HCT116 (cell line): ENCODE measurements around the gene DCTN4. TPM values are rescaled to one million over a fixed set of nuclear protein-coding genes. Genes with fewer than 3 reads are reported as not detected.

ENCODE experiments used
- ATAC-seq: fragments of 200-7000 bp; cut with Tn5 transposase; 2 replicates; pipeline ENCODE4 v1.9.1; 2020; ENCODE audit warnings: mild to moderate bottlenecking, moderate library complexity
- BruUV-seq: library from RNA; stranded (reverse); fragments of 400-500 nt; replicated peaks from 2 replicates; lab custom pipeline; 2021; lab: Mats Ljungman, UMichigan
- CTCF ChIA-PET: fragments of 300-600 bp; sonication (Branson Sonifier 250); formaldehyde crosslinking; loops from one replicate; lab custom pipeline; 2021; ENCODE audit warnings: antibody characterized with exemption; lab: Charles Lee
- POLR2A ChIA-PET: fragments of 300-600, 350-600 bp; sonication (Branson Sonifier 250); formaldehyde crosslinking; loops from one replicate; lab custom pipeline; 2021; ENCODE audit warnings: antibody characterized with exemption; lab: Charles Lee
- RAD21 ChIA-PET, 2 experiments: fragments of 300-600 bp; sonication (Branson Sonifier 250); formaldehyde crosslinking; loops; one replicate each; lab custom pipeline; 2023; ENCODE audit warnings: low total read pairs in 2 of 2; ENCODE audit not compliant: uncharacterized antibody in 2 of 2, unreplicated experiment in 2 of 2, low non-redundant PET in 1 of 2; lab: Charles Lee
- DNase-seq: peaks from one replicate; pipeline ENCODE4 v3.0.0-alpha.2; 2010; ENCODE audit warnings: low read depth, low spot score
- H2AFZ ChIP-seq: fragments of 200-600 bp; shearing (Covaris generic), sonication (generic); 2 replicates; pipeline ENCODE4 v1.6.1; 2017; ENCODE audit warnings: low read depth, mixed run types, mixed read lengths, antibody characterized with exemption, low read length; ENCODE audit not compliant: poor library complexity, severe bottlenecking
- H3K27ac ChIP-seq: 2 replicates; pipeline ENCODE4 v1.5.1; 2012; ENCODE audit warnings: low read depth, low read length
- H3K27me3 ChIP-seq: fragments of 200-600 bp; sonication (generic); 2 replicates; pipeline ENCODE4 v1.6.1; 2016; ENCODE audit warnings: mixed run types, low read length, mixed read lengths; ENCODE audit not compliant: insufficient read depth
- H3K36me3 ChIP-seq, 2 experiments: fragments of 200-500 bp in 1 of 2; fragments of 200-600 bp in 1 of 2; sonication (Bioruptor generic) in 1 of 2; sonication (generic) in 1 of 2; 2 replicates each; pipeline versions ENCODE4 v1.5.1 to v1.6.1; 2014 to 2016; ENCODE audit warnings: low read length in 2 of 2, inconsistent platforms in 1 of 2, mixed read lengths in 1 of 2, mixed run types in 1 of 2; ENCODE audit not compliant: insufficient read depth in 2 of 2, control insufficient read depth in 1 of 2
- H3K4me1 ChIP-seq, 2 experiments: fragments of 200-600 bp in 1 of 2; sonication (generic) in 1 of 2; 2 replicates each; pipeline versions ENCODE4 v1.5.1 to v1.6.1; 2012 to 2017; ENCODE audit warnings: low read length in 2 of 2, inconsistent platforms in 1 of 2, mild to moderate bottlenecking in 1 of 2, mixed read lengths in 1 of 2, mixed run types in 1 of 2, moderate library complexity in 1 of 2; ENCODE audit not compliant: insufficient read depth in 2 of 2, control insufficient read depth in 1 of 2
- H3K4me2 ChIP-seq: fragments of 200-600 bp; sonication (generic); 2 replicates; pipeline ENCODE4 v1.6.1; 2017; ENCODE audit warnings: mixed run types, low read length, mixed read lengths
- H3K4me3 ChIP-seq, 2 experiments: fragments of 200-600 bp in 1 of 2; sonication (generic) in 1 of 2; replicated peaks in 1 of 2; 2 replicates each; pipeline ENCODE4 v1.5.1; 2011 to 2016; ENCODE audit warnings: low read length in 2 of 2, control low read depth in 1 of 2, low read depth in 1 of 2, mild to moderate bottlenecking in 1 of 2, mixed read lengths in 1 of 2, mixed run types in 1 of 2
- H3K79me2 ChIP-seq: fragments of 200-600 bp; sonication (generic); 2 replicates; pipeline ENCODE4 v1.6.1; 2017; ENCODE audit warnings: mild to moderate bottlenecking, mixed run types, low read length, moderate library complexity, mixed read lengths; ENCODE audit not compliant: insufficient read depth
- H3K9ac ChIP-seq: fragments of 200-600 bp; sonication (generic); 2 replicates; pipeline ENCODE4 v1.6.1; 2016; ENCODE audit warnings: low read length, mixed read lengths
- H3K9me2 ChIP-seq: fragments of 200-600 bp; sonication (generic), shearing (Covaris generic); 2 replicates; pipeline ENCODE4 v1.6.1; 2017; ENCODE audit warnings: mixed run types, mild to moderate bottlenecking, moderate library complexity; ENCODE audit not compliant: insufficient read depth
- H3K9me3 ChIP-seq, 2 experiments: fragments of 200-500 bp in 1 of 2; fragments of 200-600 bp in 1 of 2; sonication (Bioruptor generic) in 1 of 2; sonication (generic) in 1 of 2; 2 replicates each; pipeline ENCODE4 v1.6.1; 2014 to 2017; ENCODE audit warnings: low read length in 2 of 2, mixed read lengths in 2 of 2, inconsistent platforms in 1 of 2, low read depth in 1 of 2, mild to moderate bottlenecking in 1 of 2, mixed run types in 1 of 2, moderate library complexity in 1 of 2; ENCODE audit not compliant: control insufficient read depth in 1 of 2, insufficient read depth in 1 of 2
- H4K20me1 ChIP-seq: fragments of 200-600 bp; sonication (generic), shearing (Covaris generic); 2 replicates; pipeline ENCODE4 v1.6.1; 2017; ENCODE audit warnings: mixed run types, mild to moderate bottlenecking, moderate library complexity; ENCODE audit not compliant: insufficient read depth
- CEBPB ChIP-seq: IDR thresholded peaks from 2 replicates; pipeline ENCODE4 v1.6.1; 2012; ENCODE audit warnings: low read depth
- EGR1 ChIP-seq: IDR thresholded peaks from 2 replicates; pipeline ENCODE4 v1.6.1; 2012; ENCODE audit warnings: low read depth
- ELF1 ChIP-seq: IDR thresholded peaks from 2 replicates; pipeline ENCODE4 v1.6.1; 2012; ENCODE audit warnings: low read depth, borderline replicate concordance
- EZH2 ChIP-seq: fragments of 200-600 bp; sonication (generic); IDR thresholded peaks from 2 replicates; pipeline ENCODE4 v1.6.1; 2017; ENCODE audit warnings: antibody characterized with exemption, mixed run types
- EZH2phosphoT487 ChIP-seq: fragments of 200-600 bp; IDR thresholded peaks from 2 replicates; pipeline ENCODE4 v1.6.1; 2018; ENCODE audit warnings: antibody characterized with exemption, borderline replicate concordance
- JUND ChIP-seq: IDR thresholded peaks from 2 replicates; pipeline ENCODE4 v1.6.1; 2012
- POLR2A ChIP-seq: IDR thresholded peaks from 2 replicates; pipeline ENCODE4 v1.7.0; 2011; ENCODE audit warnings: borderline replicate concordance; ENCODE audit not compliant: insufficient read depth, insufficient read length; ENCODE audit errors: extremely low read depth
- POLR2AphosphoS5 ChIP-seq: IDR thresholded peaks from 2 replicates; pipeline ENCODE4 v1.6.1; 2011; ENCODE audit warnings: mild to moderate bottlenecking, low read depth, low read length, moderate library complexity
- SIN3A ChIP-seq: IDR thresholded peaks from 2 replicates; pipeline ENCODE4 v1.6.1; 2012; ENCODE audit warnings: low read depth
- SP1 ChIP-seq: IDR thresholded peaks from 2 replicates; pipeline ENCODE4 v1.6.1; 2012; ENCODE audit warnings: low read depth
- TCF7L2 ChIP-seq: IDR thresholded peaks from 2 replicates; pipeline ENCODE4 v1.7.0; 2011; ENCODE audit warnings: borderline replicate concordance, inconsistent platforms; ENCODE audit not compliant: insufficient read depth, insufficient read length; ENCODE audit errors: extremely low read depth
- YY1 ChIP-seq: IDR thresholded peaks from 2 replicates; pipeline ENCODE4 v1.6.1; 2011; ENCODE audit warnings: low read length, low read depth, moderate library complexity, mild to moderate bottlenecking; ENCODE audit not compliant: insufficient replicate concordance; ENCODE audit errors: extremely low read depth
- ZFX ChIP-seq: fragments of 450-650 bp; IDR thresholded peaks from 2 replicates; pipeline ENCODE4 v1.6.1; 2017
- ZNF274 ChIP-seq: fragments of 200-500 bp; sonication (Bioruptor generic); IDR thresholded peaks from 2 replicates; pipeline ENCODE4 v1.6.1; 2014; ENCODE audit warnings: mild to moderate bottlenecking, low read depth, low read length, inconsistent platforms
- intact Hi-C: fragments of 100-400 bp; cut with micrococcal nuclease; formaldehyde crosslinking; loops from 2 replicates; pipeline ENCODE4 v1.10.0; 2022
- total RNA-seq: library from RNA; stranded (reverse); gene quantifications from one replicate; pipeline ENCODE4 v1.2.1, GENCODE V29; 2021; ENCODE audit not compliant: unreplicated experiment
- TF ChIP-seq, protein P1 (sequence below): IDR thresholded peaks from 2 replicates; pipeline ENCODE4 v1.6.1; 2012
- TF ChIP-seq, protein P2 (sequence below), 3 experiments: fragments of 200-600 bp in 1 of 3; sonication (generic) in 1 of 3; IDR thresholded peaks in 2 of 3; conservative IDR thresholded peaks in 1 of 3; 2 replicates each; pipeline ENCODE4 v1.5.1; 2012 to 2017; ENCODE audit warnings: low read depth in 2 of 3, low read length in 2 of 3, antibody characterized with exemption in 1 of 3, borderline replicate concordance in 1 of 3, control low read depth in 1 of 3, mild to moderate bottlenecking in 1 of 3, mixed read lengths in 1 of 3, mixed run types in 1 of 3, moderate library complexity in 1 of 3; ENCODE audit not compliant: insufficient read depth in 1 of 3
- TF ChIP-seq, protein P3 (sequence below): IDR thresholded peaks from 2 replicates; pipeline ENCODE4 v1.6.1; 2012

Gene DCTN4
- total RNA-seq, 1 experiment from 2014 or later: 78.8 TPM

DNA sequence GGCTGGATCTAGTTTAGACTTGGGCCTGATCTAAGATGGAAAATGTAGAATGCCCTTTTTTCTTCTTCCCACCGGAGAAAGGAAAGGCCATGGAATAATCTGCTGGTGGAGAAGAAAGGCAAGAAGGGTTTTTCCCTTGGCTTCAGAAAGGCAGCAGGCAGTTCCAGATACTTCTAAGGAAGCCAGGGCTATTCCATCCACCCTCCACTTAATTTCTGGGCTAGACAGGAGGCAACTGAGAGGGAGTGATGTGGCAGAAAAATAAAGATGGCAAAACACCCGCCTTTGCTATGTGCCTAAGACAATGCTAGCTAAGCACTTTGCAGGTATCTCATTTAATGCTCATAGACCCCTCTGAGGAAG lies 87.9 kb downstream of the DCTN4 start:
- no peak overlapping the region for H3K4me2 ChIP-seq

DNA sequence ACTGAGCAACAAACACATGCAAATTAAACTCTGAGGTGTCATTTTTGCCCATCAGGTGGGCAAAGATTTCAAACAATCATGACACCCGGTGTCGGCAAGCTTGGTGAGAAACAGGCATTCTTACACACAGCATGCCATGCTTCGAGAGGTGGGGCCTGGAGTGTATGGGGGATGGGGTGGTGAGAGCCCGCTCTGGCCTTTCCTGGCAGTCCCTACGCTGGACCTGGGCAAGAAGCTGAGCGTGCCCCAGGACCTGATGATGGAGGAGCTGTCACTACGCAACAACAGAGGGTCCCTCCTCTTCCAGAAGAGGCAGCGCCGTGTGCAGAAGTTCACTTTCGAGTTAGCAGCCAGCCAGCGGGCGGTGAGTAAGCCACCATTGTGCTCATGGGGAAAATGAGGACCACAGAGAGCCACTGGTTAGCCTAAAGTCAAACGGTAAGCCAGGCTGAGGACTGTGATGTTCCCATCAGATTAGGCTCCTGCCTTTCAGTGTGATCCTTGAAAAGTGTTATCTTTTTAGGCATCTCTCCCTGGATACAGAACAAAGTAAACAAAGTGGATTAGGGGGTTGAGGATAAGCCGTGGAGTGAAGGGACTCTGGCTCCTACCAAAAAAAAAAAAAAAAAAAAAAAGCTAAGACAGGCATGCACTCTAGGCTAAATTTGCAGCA lies 88.4 kb downstream of the DCTN4 start:
- CTCF ChIA-PET: no interaction called here
- H3K9me2 ChIP-seq: no peaks in the 10 kb centered on the region
- H3K36me3 ChIP-seq: no peaks in the 10 kb centered on the region
- intact Hi-C loops: no loop called here
- no peaks in the 10 kb centered on the region for H4K20me1 ChIP-seq
- no peaks in the 10 kb centered on the region for H3K79me2 ChIP-seq
- no peak overlapping the region for H3K9ac ChIP-seq
- no peak overlapping the region for H2AFZ ChIP-seq
- no peaks in the 10 kb centered on the region for H3K27me3 ChIP-seq
- no TSS peak for BruUV-seq
- peaks cover 0 to 12% of the 10 kb centered on the region in 2 experiments; a peak in 1 of 4 replicates for H3K4me1 ChIP-seq
- DNase-seq (no peak), ATAC-seq (no peak)
- H3K9me3 ChIP-seq: no peaks in the 10 kb centered on the region
- POLR2A ChIA-PET: no interaction called here
- no peak overlapping the region for H3K4me3 ChIP-seq
- H3K4me2 ChIP-seq: no peak overlapping the region
- RAD21 ChIA-PET: no interaction called here
- H3K27ac ChIP-seq: no peak overlapping the region
- no peak for TF ChIP-seq SIN3A
- no peak for TF ChIP-seq POLR2A
- TF ChIP-seq, protein P1, sequence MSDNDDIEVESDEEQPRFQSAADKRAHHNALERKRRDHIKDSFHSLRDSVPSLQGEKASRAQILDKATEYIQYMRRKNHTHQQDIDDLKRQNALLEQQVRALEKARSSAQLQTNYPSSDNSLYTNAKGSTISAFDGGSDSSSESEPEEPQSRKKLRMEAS: no peak
- TF ChIP-seq, protein P2, sequence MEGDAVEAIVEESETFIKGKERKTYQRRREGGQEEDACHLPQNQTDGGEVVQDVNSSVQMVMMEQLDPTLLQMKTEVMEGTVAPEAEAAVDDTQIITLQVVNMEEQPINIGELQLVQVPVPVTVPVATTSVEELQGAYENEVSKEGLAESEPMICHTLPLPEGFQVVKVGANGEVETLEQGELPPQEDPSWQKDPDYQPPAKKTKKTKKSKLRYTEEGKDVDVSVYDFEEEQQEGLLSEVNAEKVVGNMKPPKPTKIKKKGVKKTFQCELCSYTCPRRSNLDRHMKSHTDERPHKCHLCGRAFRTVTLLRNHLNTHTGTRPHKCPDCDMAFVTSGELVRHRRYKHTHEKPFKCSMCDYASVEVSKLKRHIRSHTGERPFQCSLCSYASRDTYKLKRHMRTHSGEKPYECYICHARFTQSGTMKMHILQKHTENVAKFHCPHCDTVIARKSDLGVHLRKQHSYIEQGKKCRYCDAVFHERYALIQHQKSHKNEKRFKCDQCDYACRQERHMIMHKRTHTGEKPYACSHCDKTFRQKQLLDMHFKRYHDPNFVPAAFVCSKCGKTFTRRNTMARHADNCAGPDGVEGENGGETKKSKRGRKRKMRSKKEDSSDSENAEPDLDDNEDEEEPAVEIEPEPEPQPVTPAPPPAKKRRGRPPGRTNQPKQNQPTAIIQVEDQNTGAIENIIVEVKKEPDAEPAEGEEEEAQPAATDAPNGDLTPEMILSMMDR (IDR thresholded peaks at IDR 0.05 in 2 of 3, conservative IDR thresholded peaks at IDR 0.05 in 1 of 3; ENCODE audit: borderline replicate concordance in 1 of 3, insufficient read depth in 1 of 3, low read depth in 2 of 3, low read length in 2 of 3): no peak
- TF ChIP-seq ZFX: no peak
- no peak for TF ChIP-seq TCF7L2
- TF ChIP-seq JUND: no peak
- no peak for TF ChIP-seq CEBPB
- TF ChIP-seq EZH2: no peak
- no peak for TF ChIP-seq SP1
- TF ChIP-seq, protein P3, sequence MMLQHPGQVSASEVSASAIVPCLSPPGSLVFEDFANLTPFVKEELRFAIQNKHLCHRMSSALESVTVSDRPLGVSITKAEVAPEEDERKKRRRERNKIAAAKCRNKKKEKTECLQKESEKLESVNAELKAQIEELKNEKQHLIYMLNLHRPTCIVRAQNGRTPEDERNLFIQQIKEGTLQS: no peak
- no peak for TF ChIP-seq YY1
- TF ChIP-seq EZH2phosphoT487: no peak
- TF ChIP-seq POLR2AphosphoS5: no peak
- no peak for TF ChIP-seq ELF1
- TF ChIP-seq EGR1: no peak

More for the DNA sequence above, 87.9 kb downstream of the DCTN4 start:
- no peak overlapping the region for H3K9ac ChIP-seq
- H3K9me3 ChIP-seq: no peaks in the 10 kb centered on the region
- H3K27me3 ChIP-seq: no peaks in the 10 kb centered on the region
- no TSS peak for BruUV-seq
- CTCF ChIA-PET: no interaction called here
- no peak overlapping the region for H3K4me3 ChIP-seq
- H3K79me2 ChIP-seq: no peaks in the 10 kb centered on the region
- H2AFZ ChIP-seq: no peak overlapping the region
- H4K20me1 ChIP-seq: no peaks in the 10 kb centered on the region
- peaks cover 0 to 12% of the 10 kb centered on the region in 2 experiments; a peak in 1 of 4 replicates for H3K4me1 ChIP-seq
- DNase-seq (no peak), ATAC-seq (no peak)
- TF ChIP-seq ZNF274 (no peak), ELF1 (no peak), ZFX (no peak), SIN3A (no peak)
- no peak overlapping the region for H3K27ac ChIP-seq
- H3K9me2 ChIP-seq: no peaks in the 10 kb centered on the region
- intact Hi-C loops: no loop called here
- RAD21 ChIA-PET: no interaction called here
- H3K36me3 ChIP-seq: no peaks in the 10 kb centered on the region
- POLR2A ChIA-PET: no interaction called here
